Measurements from ENCODE around the gene TMED7. TPM values are rescaled to one million over a fixed set of nuclear protein-coding genes. Genes with fewer than 3 reads are reported as not detected.

The TMED7 gene
- total RNA-seq, 3 donors from 2014 or later (not counting 1 experiment from before 2014, with no cell fraction given), result 40.6 to 48.8 (median 48.1) TPM

DNA sequence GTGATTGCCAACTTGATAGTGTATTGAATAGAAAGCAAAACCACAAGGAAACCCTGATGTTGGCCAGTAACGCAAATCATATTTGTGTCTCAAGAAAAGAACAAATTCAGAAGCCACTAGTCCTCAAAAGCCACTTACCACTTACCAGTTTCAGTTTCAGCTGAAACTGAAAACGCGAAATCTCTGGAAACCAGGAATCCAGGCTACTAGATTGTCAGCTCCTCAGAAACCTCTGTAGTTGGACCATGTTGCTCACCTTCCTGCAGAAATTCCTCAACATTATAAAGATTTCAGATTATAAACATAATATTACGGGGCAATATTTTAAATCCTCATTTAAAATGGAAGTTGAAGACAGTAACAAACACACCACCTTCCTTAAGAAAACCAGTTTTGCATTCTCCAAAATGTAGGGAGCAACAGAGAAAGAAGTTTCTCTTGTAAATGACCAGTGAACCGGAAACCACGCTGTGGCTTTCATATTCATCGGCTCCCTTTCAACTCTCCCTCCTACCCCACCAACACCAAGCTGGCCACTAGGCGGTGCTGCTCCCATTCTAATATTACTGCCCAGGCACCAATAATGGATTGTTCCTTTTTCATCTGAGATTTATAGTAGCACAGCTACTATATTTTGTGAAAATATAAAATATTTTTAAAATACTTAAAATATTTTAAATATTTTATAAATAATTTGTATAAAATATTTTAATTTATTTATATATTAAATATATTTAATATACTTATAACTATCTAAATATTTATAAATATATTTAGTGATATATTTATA is 8.7 kb upstream of the TMED7 start:
- WGBS (ENCODE audit: insufficient coverage), result 0% methylated on average over 7 of the region's 8 CpGs
- peak overlapping the region; percentile 67 to 81 for H3K27ac Mint-ChIP-seq
- ATAC-seq, result peak; percentile 95 to 100 (median 98)
- peaks cover 0 to 8% of the 10 kb centered on the region in 2 donors for H3K4me1 Mint-ChIP-seq
- peaks cover 2 to 25% of the 10 kb centered on the region in 2 donors for H3K27me3 Mint-ChIP-seq (ENCODE audit: low read depth in 2 of 2)
- no peaks in the 10 kb centered on the region for H3K4me1 ChIP-seq (ENCODE audit: control insufficient read depth, insufficient read depth, low read length)
- H3K9me3 Mint-ChIP-seq, result no peaks in the 10 kb centered on the region
- no peaks in the 10 kb centered on the region for H3K9me3 ChIP-seq (ENCODE audit: control insufficient read depth, insufficient read depth, low read length)
- H3K36me3 ChIP-seq (ENCODE audit: control insufficient read depth, insufficient read depth, low read length), result no peaks in the 10 kb centered on the region
- H3K36me3 Mint-ChIP-seq, result no peaks in the 10 kb centered on the region
- intact Hi-C loops (cut with micrococcal nuclease), result loop anchor here (1.0 kb wide), 2 partner anchors 205 to 434 kb away; no protein-coding TSS in a partner anchor
- H3K4me3 Mint-ChIP-seq, result peak overlapping the region; percentile 84
- TF ChIP-seq, protein P1, sequence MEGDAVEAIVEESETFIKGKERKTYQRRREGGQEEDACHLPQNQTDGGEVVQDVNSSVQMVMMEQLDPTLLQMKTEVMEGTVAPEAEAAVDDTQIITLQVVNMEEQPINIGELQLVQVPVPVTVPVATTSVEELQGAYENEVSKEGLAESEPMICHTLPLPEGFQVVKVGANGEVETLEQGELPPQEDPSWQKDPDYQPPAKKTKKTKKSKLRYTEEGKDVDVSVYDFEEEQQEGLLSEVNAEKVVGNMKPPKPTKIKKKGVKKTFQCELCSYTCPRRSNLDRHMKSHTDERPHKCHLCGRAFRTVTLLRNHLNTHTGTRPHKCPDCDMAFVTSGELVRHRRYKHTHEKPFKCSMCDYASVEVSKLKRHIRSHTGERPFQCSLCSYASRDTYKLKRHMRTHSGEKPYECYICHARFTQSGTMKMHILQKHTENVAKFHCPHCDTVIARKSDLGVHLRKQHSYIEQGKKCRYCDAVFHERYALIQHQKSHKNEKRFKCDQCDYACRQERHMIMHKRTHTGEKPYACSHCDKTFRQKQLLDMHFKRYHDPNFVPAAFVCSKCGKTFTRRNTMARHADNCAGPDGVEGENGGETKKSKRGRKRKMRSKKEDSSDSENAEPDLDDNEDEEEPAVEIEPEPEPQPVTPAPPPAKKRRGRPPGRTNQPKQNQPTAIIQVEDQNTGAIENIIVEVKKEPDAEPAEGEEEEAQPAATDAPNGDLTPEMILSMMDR (IDR thresholded peaks at IDR 0.05), result peak; percentile 99
- H3K27me3 ChIP-seq (ENCODE audit: control insufficient read depth, insufficient read depth, low read length), result no peaks in the 10 kb centered on the region
- DNase-seq, result peak; percentile 75 to 89
- H3K27ac ChIP-seq (ENCODE audit: low read length), result peak overlapping the region; percentile 53
- peak overlapping the region; percentile 32 for H3K4me3 ChIP-seq (ENCODE audit: low read length)

DNA sequence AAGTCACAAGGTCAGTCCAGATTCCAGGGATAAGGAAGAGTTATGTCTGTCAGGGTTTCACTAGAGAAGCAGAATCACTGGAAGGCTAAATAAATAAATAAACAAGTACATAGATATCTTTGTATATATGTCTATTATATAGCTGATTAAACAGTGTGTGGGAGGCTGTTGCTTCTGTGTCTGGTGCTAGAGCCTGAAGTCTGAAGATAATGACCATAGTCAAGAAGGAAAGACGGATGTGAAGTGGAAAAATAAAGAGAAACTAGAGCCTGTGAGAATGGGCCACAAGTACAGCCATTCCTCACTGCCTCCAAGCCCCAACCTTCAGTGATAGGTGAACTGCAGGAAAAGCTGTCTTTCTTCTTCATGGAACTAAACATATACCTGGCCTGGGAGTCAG is 4.1 kb upstream of the TMED7 start:
- H3K36me3 ChIP-seq (ENCODE audit: control insufficient read depth, insufficient read depth, low read length), result no peaks in the 10 kb centered on the region
- peaks cover 0 to 2% of the 10 kb centered on the region in 2 donors for H3K27me3 Mint-ChIP-seq (ENCODE audit: low read depth in 2 of 2)
- ATAC-seq (no peak), DNase-seq (no peak)
- no peaks in the 10 kb centered on the region for H3K9me3 ChIP-seq (ENCODE audit: control insufficient read depth, insufficient read depth, low read length)
- no peak overlapping the region for H3K4me3 Mint-ChIP-seq
- TF ChIP-seq, protein P1 (IDR thresholded peaks at IDR 0.05), result no peak
- H3K36me3 Mint-ChIP-seq, result no peaks in the 10 kb centered on the region
- H3K27ac ChIP-seq (ENCODE audit: low read length), result no peak overlapping the region
- no peaks in the 10 kb centered on the region for H3K9me3 Mint-ChIP-seq
- WGBS (ENCODE audit: insufficient coverage), result 91% methylated on average over 1 of the region's 1 CpG
- no peaks in the 10 kb centered on the region for H3K27me3 ChIP-seq (ENCODE audit: control insufficient read depth, insufficient read depth, low read length)
- H3K4me1 ChIP-seq (ENCODE audit: control insufficient read depth, insufficient read depth, low read length), result peaks cover 5% of the 10 kb centered on the region
- intact Hi-C loops (cut with micrococcal nuclease), result no loop called here
- no peak overlapping the region for H3K27ac Mint-ChIP-seq
- H3K4me1 Mint-ChIP-seq, result peaks cover 13 to 14% of the 10 kb centered on the region in 2 donors
- no peak overlapping the region for H3K4me3 ChIP-seq (ENCODE audit: low read length)

DNA sequence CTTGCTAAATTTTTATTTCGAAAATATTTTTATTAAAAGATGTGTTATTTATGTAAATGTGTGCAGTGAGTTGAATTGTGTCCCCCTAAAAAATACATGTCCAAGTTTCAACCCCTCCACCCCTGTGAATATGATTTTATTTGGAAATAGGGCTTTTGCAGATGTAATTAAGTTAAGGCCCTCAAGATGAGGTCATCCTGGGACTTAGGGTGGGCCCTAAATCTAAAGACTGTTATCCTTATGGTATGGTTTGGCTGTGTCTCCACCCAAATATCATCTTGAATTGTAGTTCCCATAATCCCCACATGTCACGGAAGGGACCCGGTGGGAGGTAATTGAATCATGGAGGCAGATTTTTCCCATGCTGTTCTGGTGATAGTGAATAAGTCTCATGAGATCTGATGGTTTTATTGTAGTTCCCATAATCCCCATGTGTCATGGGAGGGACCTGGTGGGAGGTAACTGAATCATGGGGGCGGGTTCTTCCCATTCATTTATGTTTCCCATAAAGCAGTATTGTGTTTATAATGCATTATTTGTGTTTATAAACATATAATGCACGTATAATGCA is 1.5 kb upstream of the TMED7 start:
- no peaks in the 10 kb centered on the region for H3K9me3 Mint-ChIP-seq
- Histone ChIP-seq H3K27ac (ENCODE audit: low read length) (no peak overlapping the region), H3K27me3 (ENCODE audit: control insufficient read depth, insufficient read depth, low read length) (no peaks in the 10 kb centered on the region)

More for the DNA sequence above, 1.5 kb upstream of the TMED7 start:
- H3K4me3 ChIP-seq (ENCODE audit: low read length), result no peak overlapping the region
- H3K27ac Mint-ChIP-seq, result peak overlapping the region in 1 of 2 donors; percentile 47
- no peaks in the 10 kb centered on the region for H3K36me3 Mint-ChIP-seq
- peaks cover 14 to 21% of the 10 kb centered on the region in 2 donors for H3K4me1 Mint-ChIP-seq
- intact Hi-C loops (cut with micrococcal nuclease), result loop anchor here (2.0 kb wide), 2 partner anchors 83 to 213 kb away; partner anchors contain the start of genes AP3S1, ATG12 and FEM1C
- H3K36me3 ChIP-seq (ENCODE audit: control insufficient read depth, insufficient read depth, low read length), result no peaks in the 10 kb centered on the region
- H3K9me3 ChIP-seq (ENCODE audit: control insufficient read depth, insufficient read depth, low read length), result no peaks in the 10 kb centered on the region
- DNase-seq, result no peak
- no peak for ATAC-seq
- peaks cover 0 to 2% of the 10 kb centered on the region in 2 donors for H3K27me3 Mint-ChIP-seq (ENCODE audit: low read depth in 2 of 2)
- peaks cover 11% of the 10 kb centered on the region for H3K4me1 ChIP-seq (ENCODE audit: control insufficient read depth, insufficient read depth, low read length)
- peak overlapping the region; percentile 49 for H3K4me3 Mint-ChIP-seq
- TF ChIP-seq, protein P1 (IDR thresholded peaks at IDR 0.05), result no peak
- WGBS (ENCODE audit: insufficient coverage), result no CpG with 5 or more reads among the region's 5 CpGs
